ENCODE measurements around the gene CR1.

- TF ChIP-seq, protein P1, sequence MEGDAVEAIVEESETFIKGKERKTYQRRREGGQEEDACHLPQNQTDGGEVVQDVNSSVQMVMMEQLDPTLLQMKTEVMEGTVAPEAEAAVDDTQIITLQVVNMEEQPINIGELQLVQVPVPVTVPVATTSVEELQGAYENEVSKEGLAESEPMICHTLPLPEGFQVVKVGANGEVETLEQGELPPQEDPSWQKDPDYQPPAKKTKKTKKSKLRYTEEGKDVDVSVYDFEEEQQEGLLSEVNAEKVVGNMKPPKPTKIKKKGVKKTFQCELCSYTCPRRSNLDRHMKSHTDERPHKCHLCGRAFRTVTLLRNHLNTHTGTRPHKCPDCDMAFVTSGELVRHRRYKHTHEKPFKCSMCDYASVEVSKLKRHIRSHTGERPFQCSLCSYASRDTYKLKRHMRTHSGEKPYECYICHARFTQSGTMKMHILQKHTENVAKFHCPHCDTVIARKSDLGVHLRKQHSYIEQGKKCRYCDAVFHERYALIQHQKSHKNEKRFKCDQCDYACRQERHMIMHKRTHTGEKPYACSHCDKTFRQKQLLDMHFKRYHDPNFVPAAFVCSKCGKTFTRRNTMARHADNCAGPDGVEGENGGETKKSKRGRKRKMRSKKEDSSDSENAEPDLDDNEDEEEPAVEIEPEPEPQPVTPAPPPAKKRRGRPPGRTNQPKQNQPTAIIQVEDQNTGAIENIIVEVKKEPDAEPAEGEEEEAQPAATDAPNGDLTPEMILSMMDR (IDR thresholded peaks at IDR 0.05): no peak
- TF ChIP-seq POLR2A (IDR thresholded peaks at IDR 0.05; ENCODE audit: low read depth) (no peak), POLR2AphosphoS5 (IDR thresholded peaks at IDR 0.05) (no peak)
Measured at GRCh38 chr1:207463021-207463420, 32.9 kb upstream of the CR1 start.

Data from esophagus muscularis mucosa (tissue), 3 donors.